GM21367 (cell line): ENCODE measurements around the gene ARL2BP.
"Not testable (repeated sequence)": the region's sequence is repeated elsewhere in the genome, so short reads cannot be mapped to it uniquely, and the experiment has no call there.

Experiments
- ATAC-seq: cut with Tn5 transposase; IDR thresholded peaks from one replicate; pipeline ENCODE4 v1.9.1; 2021; ENCODE audit not compliant: unreplicated experiment

ARL2BP gene

GRCh38 chr16:57263541-57264351, 18.7 kb downstream of the ARL2BP start:
- ATAC-seq = no peak

GRCh38 chr16:57264381-57264780, 19.3 kb downstream of the ARL2BP start:
- no peak for ATAC-seq

GRCh38 chr16:57264950-57265371, 19.9 kb downstream of the ARL2BP start:
- ATAC-seq = no peak

- ATAC-seq = no peak
These were observed 20.9 kb downstream of the ARL2BP start for GRCh38 chr16:57265850-57266530.

- no peak for ATAC-seq
These were observed 21.6 kb downstream of the ARL2BP start for GRCh38 chr16:57266531-57267260.

GRCh38 chr16:57267343-57267742, 22.3 kb downstream of the ARL2BP start:
- not testable (repeated sequence) for ATAC-seq

- no peak for ATAC-seq
These were observed 24.0 kb downstream of the ARL2BP start for GRCh38 chr16:57268804-57269800.

- no peak for ATAC-seq
These were observed 25.4 kb downstream of the ARL2BP start for GRCh38 chr16:57270221-57271062.

GRCh38 chr16:57271063-57271345, 25.9 kb downstream of the ARL2BP start:
- ATAC-seq = no peak

- ATAC-seq = no peak
These were observed 26.9 kb downstream of the ARL2BP start for GRCh38 chr16:57271867-57272495.

GRCh38 chr16:57273359-57273758, 28.3 kb downstream of the ARL2BP start:
- ATAC-seq = no peak

GRCh38 chr16:57273826-57274225, 28.8 kb downstream of the ARL2BP start:
- ATAC-seq = no peak

GRCh38 chr16:57275946-57276345, 30.9 kb downstream of the ARL2BP start:
- not testable (repeated sequence) for ATAC-seq

GRCh38 chr16:57276596-57276995, 31.5 kb downstream of the ARL2BP start:
- no peak for ATAC-seq

- no peak for ATAC-seq
These were observed 32.5 kb downstream of the ARL2BP start for GRCh38 chr16:57277586-57277985.

GRCh38 chr16:57278494-57278893, 33.4 kb downstream of the ARL2BP start:
- ATAC-seq = no peak

GRCh38 chr16:57279780-57280638, 35.0 kb downstream of the ARL2BP start:
- ATAC-seq = no peak

- ATAC-seq = no peak
These were observed 36.7 kb downstream of the ARL2BP start for GRCh38 chr16:57281791-57282190.
